ENCODE data around the gene STIM2.
A peak's percentile ranks its signal among the peaks of the same experiment; 100 is the strongest.

Gene STIM2

DNA sequence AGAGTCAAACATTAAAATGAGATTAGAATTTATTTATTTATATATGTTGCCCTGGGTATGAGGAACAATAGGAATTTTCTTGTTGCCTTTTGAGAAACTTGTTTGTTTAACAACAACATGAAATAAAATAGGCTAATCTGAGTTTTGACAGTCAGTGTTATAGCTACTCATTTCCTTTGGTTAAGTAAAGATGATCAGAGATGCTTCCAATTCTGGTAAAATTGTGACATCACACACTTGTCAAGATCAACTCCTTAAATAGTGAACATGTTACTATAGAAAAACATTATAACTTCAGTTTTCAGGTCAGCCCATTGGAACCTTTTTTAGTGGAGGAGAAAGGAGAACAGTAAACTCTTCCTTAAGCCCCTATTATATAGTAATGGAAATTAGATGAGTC lies 136.1 kb downstream of the STIM2 start:
- TF ChIP-seq, protein P1, sequence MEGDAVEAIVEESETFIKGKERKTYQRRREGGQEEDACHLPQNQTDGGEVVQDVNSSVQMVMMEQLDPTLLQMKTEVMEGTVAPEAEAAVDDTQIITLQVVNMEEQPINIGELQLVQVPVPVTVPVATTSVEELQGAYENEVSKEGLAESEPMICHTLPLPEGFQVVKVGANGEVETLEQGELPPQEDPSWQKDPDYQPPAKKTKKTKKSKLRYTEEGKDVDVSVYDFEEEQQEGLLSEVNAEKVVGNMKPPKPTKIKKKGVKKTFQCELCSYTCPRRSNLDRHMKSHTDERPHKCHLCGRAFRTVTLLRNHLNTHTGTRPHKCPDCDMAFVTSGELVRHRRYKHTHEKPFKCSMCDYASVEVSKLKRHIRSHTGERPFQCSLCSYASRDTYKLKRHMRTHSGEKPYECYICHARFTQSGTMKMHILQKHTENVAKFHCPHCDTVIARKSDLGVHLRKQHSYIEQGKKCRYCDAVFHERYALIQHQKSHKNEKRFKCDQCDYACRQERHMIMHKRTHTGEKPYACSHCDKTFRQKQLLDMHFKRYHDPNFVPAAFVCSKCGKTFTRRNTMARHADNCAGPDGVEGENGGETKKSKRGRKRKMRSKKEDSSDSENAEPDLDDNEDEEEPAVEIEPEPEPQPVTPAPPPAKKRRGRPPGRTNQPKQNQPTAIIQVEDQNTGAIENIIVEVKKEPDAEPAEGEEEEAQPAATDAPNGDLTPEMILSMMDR (IDR thresholded peaks at IDR 0.05; ENCODE audit: low read depth, low read length), result no peak
- H3K4me3 ChIP-seq (replicated peaks in 1 of 2; ENCODE audit: low read depth in 2 of 2, low read length in 2 of 2), result no peak overlapping the region
- no peak for DNase-seq (ENCODE audit: low read depth in 2 of 2)

DNA sequence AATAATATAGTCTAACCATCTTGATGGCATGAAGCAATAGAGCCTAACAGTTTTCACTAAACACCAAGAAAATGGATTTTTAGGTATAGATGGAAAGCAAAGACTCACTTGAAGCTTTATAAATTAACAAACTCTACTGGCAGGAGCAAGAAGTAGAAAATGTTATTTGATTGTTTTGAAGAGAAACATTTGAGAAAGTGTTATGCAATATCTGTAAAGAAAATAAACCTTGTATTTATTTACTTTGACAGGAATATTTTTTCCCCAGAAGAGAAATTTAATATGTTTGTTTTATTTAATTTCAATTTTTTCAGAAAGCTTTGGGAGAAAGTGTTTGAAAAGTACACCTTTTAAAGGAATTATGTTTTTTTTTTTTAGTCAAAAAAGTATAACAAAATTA lies 139.0 kb downstream of the STIM2 start:
- TF ChIP-seq, protein P1 (IDR thresholded peaks at IDR 0.05; ENCODE audit: low read depth, low read length), result no peak
- no peak for DNase-seq (ENCODE audit: low read depth in 2 of 2)
- no peak overlapping the region for H3K4me3 ChIP-seq (replicated peaks in 1 of 2; ENCODE audit: low read depth in 2 of 2, low read length in 2 of 2)

GRCh38 chr4:27000122-27000521 lies 139.5 kb downstream of the STIM2 start:
- TF ChIP-seq, protein P1 (IDR thresholded peaks at IDR 0.05; ENCODE audit: low read depth, low read length), result no peak
- H3K4me3 ChIP-seq (replicated peaks in 1 of 2; ENCODE audit: low read depth in 2 of 2, low read length in 2 of 2), result no peak overlapping the region
- DNase-seq (ENCODE audit: low read depth in 2 of 2), result no peak

DNA sequence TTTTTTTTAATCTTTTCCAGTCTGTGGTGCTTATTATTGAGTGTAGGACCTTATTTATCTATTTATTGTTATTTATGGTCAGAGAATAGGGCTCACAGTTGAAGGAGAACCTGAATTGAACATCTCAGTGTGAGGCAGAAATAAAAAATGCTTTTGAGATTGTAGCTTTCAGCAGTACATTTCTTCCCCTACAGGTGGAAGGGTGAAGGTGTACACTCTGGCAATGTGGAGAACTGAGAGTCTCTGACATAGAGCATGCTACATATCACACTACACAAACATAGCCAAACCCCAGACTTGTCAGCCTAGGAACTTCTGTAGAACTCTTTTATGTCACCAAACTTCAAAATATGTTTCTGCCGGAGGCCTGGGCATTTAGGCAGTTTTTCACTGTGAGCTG lies 140.2 kb downstream of the STIM2 start:
- no peak for DNase-seq (ENCODE audit: low read depth in 2 of 2)
- TF ChIP-seq, protein P1 (IDR thresholded peaks at IDR 0.05; ENCODE audit: low read depth, low read length), result peak; percentile 8
- no peak overlapping the region for H3K4me3 ChIP-seq (replicated peaks in 1 of 2; ENCODE audit: low read depth in 2 of 2, low read length in 2 of 2)

DNA sequence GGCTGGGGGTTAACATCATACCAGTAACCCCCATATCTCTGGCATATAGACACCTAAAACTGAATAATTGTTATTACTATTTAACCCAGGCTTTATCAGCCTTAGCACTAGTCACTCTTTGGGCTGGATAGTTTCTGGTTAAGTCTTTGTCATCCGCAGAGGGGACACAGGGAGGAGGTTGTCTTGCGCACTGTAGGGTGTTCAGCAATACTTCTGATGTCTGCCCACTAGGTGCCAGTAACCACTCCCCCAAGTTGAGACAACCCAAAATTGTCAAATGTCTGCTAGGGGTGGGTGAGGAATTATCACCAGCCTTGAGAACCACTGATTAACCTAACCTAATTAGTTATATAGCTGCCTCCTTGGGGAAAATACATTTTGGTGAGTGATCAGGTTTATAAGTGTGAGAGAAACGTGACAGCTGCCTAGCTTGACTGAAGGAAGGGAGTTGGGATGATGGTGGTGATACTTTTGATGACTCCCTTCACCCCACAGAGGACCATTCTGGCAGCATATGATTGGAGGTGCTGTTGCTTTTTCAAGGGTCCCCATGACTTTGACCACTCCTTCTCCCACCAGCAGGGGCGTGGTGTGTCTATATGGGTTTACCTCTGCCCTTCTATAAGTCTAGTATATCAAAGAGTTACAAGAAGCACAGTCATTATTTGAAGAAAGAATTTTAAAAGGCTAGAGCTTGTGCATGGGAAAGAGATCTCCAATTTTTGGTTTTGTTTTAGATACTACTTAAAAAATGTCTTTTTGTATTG lies 140.9 kb downstream of the STIM2 start:
- TF ChIP-seq, protein P1 (IDR thresholded peaks at IDR 0.05; ENCODE audit: low read depth, low read length), result no peak
- no peak for DNase-seq (ENCODE audit: low read depth in 2 of 2)
- no peak overlapping the region for H3K4me3 ChIP-seq (replicated peaks in 1 of 2; ENCODE audit: low read depth in 2 of 2, low read length in 2 of 2)

GRCh38 chr4:27003642-27004113 lies 143.0 kb downstream of the STIM2 start:
- DNase-seq (ENCODE audit: low read depth in 2 of 2), result peak; percentile 29 to 36
- TF ChIP-seq, protein P1 (IDR thresholded peaks at IDR 0.05; ENCODE audit: low read depth, low read length), result no peak
- H3K4me3 ChIP-seq (replicated peaks in 1 of 2; ENCODE audit: low read depth in 2 of 2, low read length in 2 of 2), result no peak overlapping the region

Data from cardiac fibroblast (primary cell).